ENCODE data around the gene ARL8B. TPM values are rescaled to one million over a fixed set of nuclear protein-coding genes. Genes with fewer than 3 reads are reported as not detected.

Gene ARL8B
- total and polyA plus RNA-seq, 3 experiments from 2014 or later, result 48.0 to 66.9 (median 64.5) TPM

DNA sequence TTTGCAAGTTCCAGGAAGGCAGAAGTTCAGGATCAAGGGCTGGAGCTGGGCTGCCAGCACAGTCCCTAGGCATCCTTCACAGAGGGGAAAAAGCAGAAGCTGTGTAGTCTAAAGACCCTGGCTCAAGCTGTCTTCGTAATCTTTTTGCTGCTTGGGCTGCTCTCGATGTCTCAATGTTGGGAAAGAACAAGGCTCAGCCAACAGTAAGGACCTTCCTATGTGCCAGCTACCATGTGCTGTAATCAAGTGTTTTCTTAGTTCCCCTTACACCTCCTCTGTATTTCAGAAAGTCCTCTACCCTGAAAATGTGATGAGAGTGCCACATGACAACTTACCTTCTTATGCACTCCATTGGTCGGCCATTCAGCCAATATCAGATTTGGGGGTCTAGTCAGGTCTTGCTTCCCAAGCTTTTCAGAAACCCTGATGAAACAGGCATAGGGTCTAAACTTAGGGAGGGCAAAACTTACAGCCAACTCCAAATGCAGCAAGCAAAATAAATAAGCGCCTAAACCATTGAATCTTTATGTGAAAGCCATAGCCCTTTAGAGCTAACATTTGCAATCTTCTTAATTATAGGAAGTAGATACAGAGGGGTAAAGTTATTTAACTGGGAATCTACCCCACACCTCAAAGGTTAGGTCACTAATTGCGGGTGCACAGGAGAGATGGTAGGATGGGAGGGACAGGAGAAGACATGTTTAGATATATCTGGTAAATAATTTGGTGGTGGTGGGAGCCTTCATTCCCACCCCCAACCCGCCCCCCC is 64.2 kb downstream of the ARL8B start:
- H3K27me3 ChIP-seq (ENCODE audit: insufficient read depth, low read length, poor library complexity, severe bottlenecking), result no peaks in the 10 kb centered on the region
- H3K4me3 ChIP-seq (ENCODE audit: low read length), result no peak overlapping the region
- peak overlapping the region; percentile 44 to 100 (median 93) for H3K4me3 Mint-ChIP-seq
- H3K9me3 ChIP-seq (ENCODE audit: low read length), result no peaks in the 10 kb centered on the region
- H3K9me3 Mint-ChIP-seq, result no peaks in the 10 kb centered on the region
- CTCF ChIA-PET, result interaction anchor here (1.4 to 2.3 kb wide), 3 partner anchors 10 to 63 kb away, joined by 5 to 18 read pairs (median 6); no protein-coding TSS in a partner anchor
- POLR2A ChIA-PET, result interaction anchor here (3.8 kb wide), 1 partner anchor 11 kb away, joined by 62 read pairs; no protein-coding TSS in a partner anchor
- no peaks in the 10 kb centered on the region for H3K27me3 Mint-ChIP-seq
- H3K4me1 ChIP-seq (ENCODE audit: insufficient read depth, low read length), result peaks cover 12% of the 10 kb centered on the region
- H3K27ac Mint-ChIP-seq, result peak overlapping the region; percentile 70 to 96 (median 88)
- H3K36me3 Mint-ChIP-seq, result peaks cover 0 to 33% (median 3%) of the 10 kb centered on the region in 3 donors
- peaks cover 26 to 43% (median 28%) of the 10 kb centered on the region in 3 donors for H3K4me1 Mint-ChIP-seq
- peaks cover 6% of the 10 kb centered on the region for H3K36me3 ChIP-seq (ENCODE audit: insufficient read depth, low read length)
- H3K27ac ChIP-seq (ENCODE audit: low read depth, low read length), result peak overlapping the region; percentile 93
- DNase-seq, result no peak

DNA sequence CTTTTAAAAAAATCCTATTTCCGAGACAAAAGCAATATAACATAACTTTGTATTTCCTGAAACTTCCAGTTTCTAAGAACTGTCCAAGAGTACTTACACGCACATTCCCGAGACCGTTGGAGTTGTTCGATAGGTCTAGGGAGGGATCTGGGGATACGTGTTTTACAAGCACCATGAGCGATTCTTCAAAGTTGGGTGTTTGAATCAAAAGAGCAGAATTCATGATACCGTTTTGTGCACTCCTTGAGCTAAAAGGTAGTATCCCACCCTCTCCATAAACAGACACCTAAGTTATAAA is 64.7 kb downstream of the ARL8B start:
- Histone ChIP-seq H3K36me3 (ENCODE audit: insufficient read depth, low read length) (peaks cover 2% of the 10 kb centered on the region), H3K27me3 (ENCODE audit: insufficient read depth, low read length, poor library complexity, severe bottlenecking) (no peaks in the 10 kb centered on the region), H3K4me1 (ENCODE audit: insufficient read depth, low read length) (peaks cover 17% of the 10 kb centered on the region), H3K27ac (ENCODE audit: low read depth, low read length) (peak overlapping the region; percentile 93), H3K4me3 (ENCODE audit: low read length) (peak overlapping the region; percentile 84), H3K9me3 (ENCODE audit: low read length) (no peaks in the 10 kb centered on the region)
- no peaks in the 10 kb centered on the region for H3K9me3 Mint-ChIP-seq
- peak overlapping the region; percentile 90 to 100 (median 96) for H3K4me3 Mint-ChIP-seq
- H3K36me3 Mint-ChIP-seq, result peaks cover 0 to 30% (median 3%) of the 10 kb centered on the region in 3 donors
- ChIA-PET POLR2A (interaction anchor here (3.8 kb wide), 1 partner anchor 11 kb away, joined by 62 read pairs; no protein-coding TSS in a partner anchor), CTCF (interaction anchor here (2.2 to 2.3 kb wide), 2 partner anchors 9 to 64 kb away, joined by 6 to 18 read pairs; no protein-coding TSS in a partner anchor)
- H3K27me3 Mint-ChIP-seq, result no peaks in the 10 kb centered on the region
- peak overlapping the region; percentile 90 to 98 (median 94) for H3K27ac Mint-ChIP-seq
- DNase-seq, result no peak
- H3K4me1 Mint-ChIP-seq, result peaks cover 27 to 43% (median 31%) of the 10 kb centered on the region in 3 donors

- H3K4me3 Mint-ChIP-seq, result peak within 1 kb of the TSS; percentile 93 to 100 (median 100)
- H3K27ac ChIP-seq (ENCODE audit: low read depth, low read length), result peak within 1 kb of the TSS; percentile 93
- no peaks in the 10 kb centered on the region for H3K27me3 ChIP-seq (ENCODE audit: insufficient read depth, low read length, poor library complexity, severe bottlenecking)
- peaks cover 23% of the 10 kb centered on the region for H3K4me1 ChIP-seq (ENCODE audit: insufficient read depth, low read length)
- POLR2A ChIA-PET, result interaction anchor here (0.6 to 3.8 kb wide), 3 partner anchors 10 to 51 kb away, joined by 4 to 62 read pairs (median 4); no protein-coding TSS in a partner anchor
- H3K4me1 Mint-ChIP-seq, result peaks cover 32 to 44% (median 36%) of the 10 kb centered on the region in 3 donors
- no peaks in the 10 kb centered on the region for H3K9me3 Mint-ChIP-seq
- H3K36me3 Mint-ChIP-seq, result peaks cover 0 to 28% (median 1%) of the 10 kb centered on the region in 3 donors
- no peaks in the 10 kb centered on the region for H3K27me3 Mint-ChIP-seq
- CTCF ChIA-PET, result interaction anchor here (1.6 to 2.3 kb wide), 3 partner anchors 9 to 64 kb away, joined by 6 to 18 read pairs (median 10); no protein-coding TSS in a partner anchor
- no peaks in the 10 kb centered on the region for H3K9me3 ChIP-seq (ENCODE audit: low read length)
- no peaks in the 10 kb centered on the region for H3K36me3 ChIP-seq (ENCODE audit: insufficient read depth, low read length)
- DNase-seq, result peak; percentile 89 to 95 (median 91)
- peak within 1 kb of the TSS; percentile 95 to 100 (median 98) for H3K27ac Mint-ChIP-seq
- H3K4me3 ChIP-seq (ENCODE audit: low read length), result peak within 1 kb of the TSS; percentile 84
These were observed 65.2 kb downstream of the ARL8B start, which contains the start of gene EDEM1 for GRCh38 chr3:5187156-5187919. Gene EDEM1, plus strand, starts transcription at chr3:5187707. Its CDS starts 99 bp downstream, at chr3:5187806.

- Histone ChIP-seq H3K4me1 (ENCODE audit: insufficient read depth, low read length) (peaks cover 29% of the 10 kb centered on the region), H3K4me3 (ENCODE audit: low read length) (peak overlapping the region; percentile 77), H3K36me3 (ENCODE audit: insufficient read depth, low read length) (no peaks in the 10 kb centered on the region), H3K27ac (ENCODE audit: low read depth, low read length) (peak overlapping the region; percentile 93), H3K27me3 (ENCODE audit: insufficient read depth, low read length, poor library complexity, severe bottlenecking) (no peaks in the 10 kb centered on the region), H3K9me3 (ENCODE audit: low read length) (no peaks in the 10 kb centered on the region)
- POLR2A ChIA-PET, result interaction anchor here (0.6 to 3.8 kb wide), 4 partner anchors 9 to 695 kb away, joined by 4 to 62 read pairs (median 5); partner anchors contain the start of gene ITPR1
- Mint-ChIP-seq H3K27me3 (no peaks in the 10 kb centered on the region), H3K4me1 (peaks cover 38 to 51% (median 42%) of the 10 kb centered on the region in 3 donors), H3K27ac (peak overlapping the region; percentile 79 to 100 (median 98)), H3K9me3 (no peaks in the 10 kb centered on the region), H3K36me3 (peaks cover 0 to 29% (median 2%) of the 10 kb centered on the region in 3 donors), H3K4me3 (peak overlapping the region; percentile 93 to 100 (median 100))
- CTCF ChIA-PET, result interaction anchor here (0.7 to 2.3 kb wide), 4 partner anchors 9 to 66 kb away, joined by 3 to 10 read pairs (median 4); no protein-coding TSS in a partner anchor
- peak; percentile 25 to 72 (median 55) for DNase-seq
These were observed 65.9 kb downstream of the ARL8B start for GRCh38 chr3:5187920-5188418.

- CTCF ChIA-PET, result interaction anchor here (0.7 to 2.3 kb wide), 5 partner anchors 8 to 67 kb away, joined by 3 to 10 read pairs (median 4); no protein-coding TSS in a partner anchor
- H3K27ac ChIP-seq (ENCODE audit: low read depth, low read length), result peak overlapping the region; percentile 93
- H3K4me1 ChIP-seq (ENCODE audit: insufficient read depth, low read length), result peaks cover 33% of the 10 kb centered on the region
- Mint-ChIP-seq H3K4me3 (peak overlapping the region; percentile 93 to 100 (median 100)), H3K27me3 (no peaks in the 10 kb centered on the region), H3K36me3 (peaks cover 0 to 32% (median 2%) of the 10 kb centered on the region in 3 donors), H3K9me3 (no peaks in the 10 kb centered on the region), H3K4me1 (peaks cover 42 to 54% (median 45%) of the 10 kb centered on the region in 3 donors), H3K27ac (peak overlapping the region; percentile 95 to 100 (median 98))
- DNase-seq, result peak; percentile 26 to 75 (median 61)
- no peaks in the 10 kb centered on the region for H3K9me3 ChIP-seq (ENCODE audit: low read length)
- no peaks in the 10 kb centered on the region for H3K36me3 ChIP-seq (ENCODE audit: insufficient read depth, low read length)
- POLR2A ChIA-PET, result interaction anchor here (0.8 to 3.8 kb wide), 4 partner anchors 9 to 695 kb away, joined by 3 to 62 read pairs (median 5); partner anchors contain the start of gene ITPR1
- no peaks in the 10 kb centered on the region for H3K27me3 ChIP-seq (ENCODE audit: insufficient read depth, low read length, poor library complexity, severe bottlenecking)
- peak overlapping the region; percentile 77 for H3K4me3 ChIP-seq (ENCODE audit: low read length)
These were observed 66.5 kb downstream of the ARL8B start for GRCh38 chr3:5188419-5189221.

DNA sequence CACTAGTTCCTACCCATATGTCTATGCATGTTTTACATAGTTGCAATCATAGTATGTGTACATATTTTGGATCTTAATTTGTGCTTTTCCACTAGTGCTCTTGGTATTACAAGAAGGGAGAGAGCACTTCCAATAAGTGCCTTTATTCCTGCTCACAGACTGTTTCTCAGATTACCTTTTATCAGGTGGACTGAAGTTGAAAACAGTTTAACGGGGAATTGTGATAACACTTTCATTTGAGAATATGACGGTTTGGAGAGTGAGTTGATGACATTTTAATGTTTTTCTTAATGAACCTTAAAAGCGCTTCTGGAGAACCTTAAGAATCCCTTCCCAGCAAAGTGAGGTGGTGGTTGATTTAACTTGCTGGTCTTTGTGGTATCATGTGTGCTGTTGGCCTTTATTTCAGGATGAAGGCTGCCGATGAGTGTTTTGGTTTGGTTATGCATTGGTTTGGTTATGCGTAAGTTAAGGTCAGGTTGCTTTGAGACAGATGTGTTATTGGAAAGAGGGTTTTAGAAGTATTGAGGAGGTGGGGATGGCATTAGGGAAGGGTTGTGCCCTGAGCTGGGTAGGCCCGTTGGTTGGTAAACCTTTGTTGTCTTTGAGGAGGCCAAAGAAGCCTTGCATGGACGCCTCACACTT is 68.2 kb downstream of the ARL8B start:
- ChIA-PET POLR2A (no interaction called here), CTCF (interaction anchor here (1.5 kb wide), 1 partner anchor 12 kb away, joined by 4 read pairs; no protein-coding TSS in a partner anchor)
- H3K9me3 Mint-ChIP-seq, result no peaks in the 10 kb centered on the region

More for the DNA sequence above, 68.2 kb downstream of the ARL8B start:
- Mint-ChIP-seq H3K4me3 (peak overlapping the region; percentile 93 to 100 (median 100)), H3K4me1 (peaks cover 59 to 71% (median 62%) of the 10 kb centered on the region in 3 donors), H3K27ac (peak overlapping the region; percentile 76 to 100 (median 93)), H3K27me3 (no peaks in the 10 kb centered on the region), H3K36me3 (peaks cover 0 to 40% (median 5%) of the 10 kb centered on the region in 3 donors)
- Histone ChIP-seq H3K9me3 (ENCODE audit: low read length) (no peaks in the 10 kb centered on the region), H3K27ac (ENCODE audit: low read depth, low read length) (peak overlapping the region; percentile 93), H3K4me1 (ENCODE audit: insufficient read depth, low read length) (peaks cover 48% of the 10 kb centered on the region), H3K27me3 (ENCODE audit: insufficient read depth, low read length, poor library complexity, severe bottlenecking) (no peaks in the 10 kb centered on the region), H3K4me3 (ENCODE audit: low read length) (peak overlapping the region; percentile 77), H3K36me3 (ENCODE audit: insufficient read depth, low read length) (peaks cover 5% of the 10 kb centered on the region)
- no peak for DNase-seq

All from CD8-positive, alpha-beta memory T cell (primary cell).